HepG2 (cell line): Measurements from ENCODE around the gene GSTA5. TPM values are rescaled to one million over a fixed set of nuclear protein-coding genes. Genes with fewer than 3 reads are reported as not detected.

Experiments
- ESRRA ChIP-seq: sonication (generic); formaldehyde crosslinking; IDR thresholded peaks from 2 replicates; pipeline ENCODE4 v1.5.1; 2020; ENCODE audit warnings: mild to moderate bottlenecking, low read depth, missing genetic modification reagents
- HIVEP1 ChIP-seq: sonication (generic); formaldehyde crosslinking; IDR thresholded peaks from 2 replicates; pipeline ENCODE4 v1.4.0; 2020; ENCODE audit warnings: mild to moderate bottlenecking, missing genetic modification reagents
- KDM5B ChIP-seq: sonication (generic); formaldehyde crosslinking; IDR thresholded peaks from 2 replicates; pipeline ENCODE4 v1.4.0; 2020; ENCODE audit warnings: missing genetic modification reagents, mild to moderate bottlenecking, borderline replicate concordance
- MAFG ChIP-seq: sonication (generic); formaldehyde crosslinking; IDR thresholded peaks from 2 replicates; pipeline ENCODE4 v1.5.1; 2020; ENCODE audit warnings: mild to moderate bottlenecking, missing genetic modification reagents
- RAD21 ChIP-seq: fragments of 450-650 bp; formaldehyde crosslinking; IDR thresholded peaks from 2 replicates; pipeline ENCODE4 v1.5.0; 2020; ENCODE audit warnings: mild to moderate bottlenecking
- RERE ChIP-seq: IDR thresholded peaks from 2 replicates; pipeline ENCODE4 v1.6.1; 2016; ENCODE audit warnings: low read depth, missing genetic modification reagents, missing compliant biosample characterization
- SNRNP70 ChIP-seq: fragments of 200-400 bp; formaldehyde crosslinking; IDR thresholded peaks from 2 replicates; pipeline ENCODE4 v1.6.1; 2017; ENCODE audit warnings: mild to moderate bottlenecking, low read depth, low read length, moderate library complexity
- ZBTB49 ChIP-seq: sonication (generic); formaldehyde crosslinking; IDR thresholded peaks from 2 replicates; pipeline ENCODE4 v1.4.0; 2020; ENCODE audit warnings: missing genetic modification reagents, borderline replicate concordance
- ZNF280D ChIP-seq: sonication (generic); formaldehyde crosslinking; IDR thresholded peaks from 2 replicates; pipeline ENCODE4 v1.5.1; 2020; ENCODE audit warnings: mild to moderate bottlenecking, missing genetic modification reagents
- ZNF710 ChIP-seq: sonication (generic); formaldehyde crosslinking; IDR thresholded peaks from 2 replicates; pipeline ENCODE4 v1.5.0; 2020; ENCODE audit warnings: mild to moderate bottlenecking, missing genetic modification reagents, borderline replicate concordance
- polyA plus RNA-seq, 8 experiments: library from polyadenylated mRNA; depleted of rRNA in 3 of 8; stranded (reverse) in 7 of 8; unstranded in 1 of 8; fragments of >200 nt; fragmentation: Illumina TruSeq in 4 of 8; extraction: Trizol in 4 of 8; gene quantifications; 2 replicates each; pipeline versions ENCODE4 v1.2.1 to v1.2.3, GENCODE V29; 2011 to 2016; ENCODE audit warnings: low read depth in 4 of 8, missing spikeins in 1 of 8, mixed read lengths in 1 of 8; ENCODE audit not compliant: insufficient read depth in 1 of 8
- total RNA-seq, 5 experiments: library from RNA; depleted of rRNA; stranded (reverse); fragments of >200 nt; fragmentation: Illumina TruSeq; extraction: Trizol; gene quantifications; 2 replicates each; pipeline ENCODE4 v1.2.3, GENCODE V29; 2016; ENCODE audit warnings: low read depth in 1 of 5

The GSTA5 gene
- total and polyA plus RNA-seq, 2 of the 13 experiments (the other 11 are each of a cell fraction or from before 2014, with no cell fraction given): not detected

DNA sequence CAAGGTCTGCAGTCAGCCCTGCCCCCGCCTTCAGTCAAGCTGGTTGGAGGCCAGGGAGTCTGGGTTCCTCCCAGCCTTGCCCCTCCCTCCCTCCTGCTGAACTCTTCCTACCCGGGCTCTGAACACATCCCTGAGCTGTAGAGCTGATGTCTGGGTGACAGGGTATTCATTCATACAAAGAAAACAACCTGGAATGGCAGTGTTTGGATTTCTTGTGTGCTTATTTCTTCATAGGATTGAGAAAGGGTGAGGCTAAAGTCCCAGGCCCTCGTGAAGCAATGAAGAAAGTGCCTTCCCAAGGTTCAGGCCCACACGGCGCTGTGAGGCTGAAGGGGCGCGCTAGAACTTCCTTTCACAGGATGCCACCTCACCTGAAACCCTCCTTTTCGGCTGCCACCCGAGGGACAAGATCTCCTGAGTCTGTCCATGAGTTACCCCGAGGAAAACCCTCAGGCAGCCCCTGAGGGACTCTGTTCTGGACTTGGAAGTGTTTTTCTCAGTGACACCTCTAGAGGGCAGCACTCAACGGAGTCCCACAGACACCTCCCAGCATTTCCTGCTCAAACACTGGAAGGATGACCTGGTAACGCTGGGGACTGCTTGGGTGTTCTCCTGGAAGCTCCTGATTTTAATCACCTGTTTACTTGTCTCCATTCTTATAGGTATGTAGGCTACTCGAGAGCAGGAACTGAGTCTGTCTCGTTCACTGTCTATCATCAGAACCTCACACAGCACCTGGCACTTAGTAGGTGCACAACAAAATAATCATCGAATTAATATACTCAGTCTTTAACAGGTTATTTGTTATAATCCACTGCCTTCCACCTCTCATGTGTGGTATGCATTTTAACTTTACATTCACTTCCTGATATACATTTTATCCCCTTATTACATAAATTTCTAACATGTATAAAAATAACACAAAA lies 25.2 kb downstream of the GSTA5 start (continued):
- TF ChIP-seq ZNF280D: peak; percentile 36; the same call in 1 of the 2 replicates
- TF ChIP-seq ESRRA (CRISPR knock-in tag): peak; percentile 22; the same call in 1 of the 2 replicates
- TF ChIP-seq SNRNP70: no peak
- no peak for TF ChIP-seq ZBTB49 (CRISPR knock-in tag)
- TF ChIP-seq KDM5B (CRISPR knock-in tag): peak; percentile 67; the same call in 1 of the 2 replicates
- peak; percentile 45; the same call in 1 of the 2 replicates for TF ChIP-seq RERE (CRISPR knock-in tag)
- peak; percentile 66; the same call in 1 of the 2 replicates for TF ChIP-seq ZNF710 (CRISPR knock-in tag)
- no peak for TF ChIP-seq MAFG (CRISPR knock-in tag)
- TF ChIP-seq HIVEP1 (CRISPR knock-in tag): no peak
- peak; percentile 78 for TF ChIP-seq RAD21 (CRISPR knock-in tag)
